Panc1 (cell line): Measurements from ENCODE around the gene SFTPB. TPM values are rescaled to one million over a fixed set of nuclear protein-coding genes. Genes with fewer than 3 reads are reported as not detected.

Source experiments
- ATAC-seq: fragments of 200-7000 bp; cut with Tn5 transposase; 2 replicates; pipeline ENCODE4 v1.9.1; 2020; ENCODE audit warnings: mild to moderate bottlenecking, moderate library complexity
- BruUV-seq: library from RNA; stranded (reverse); fragments of 400-500 nt; replicated peaks from 2 replicates; lab custom pipeline; 2021; lab: Mats Ljungman, UMichigan
- CTCF ChIA-PET: fragments of 300-600 bp; sonication (Branson Sonifier 250); formaldehyde crosslinking; loops from one replicate; lab custom pipeline; 2022; ENCODE audit warnings: antibody characterized with exemption; lab: Charles Lee
- POLR2A ChIA-PET: fragments of 300-600 bp; sonication (Branson Sonifier 250); formaldehyde crosslinking; loops from one replicate; lab custom pipeline; 2022; ENCODE audit warnings: antibody characterized with exemption; lab: Charles Lee
- DNase-seq: peaks from one replicate; pipeline ENCODE4 v3.0.0-alpha.2; 2010; ENCODE audit warnings: low read depth, low spot score
- H3K27ac ChIP-seq: 2 replicates; pipeline ENCODE4 v1.5.1; 2011; ENCODE audit warnings: mild to moderate bottlenecking, low read length, inconsistent platforms
- H3K27me3 ChIP-seq: fragments of 200-500 bp; sonication (Bioruptor generic); 2 replicates; pipeline ENCODE4 v1.6.0; 2014; ENCODE audit warnings: low read length, inconsistent platforms; ENCODE audit not compliant: control insufficient read depth, insufficient read depth
- H3K36me3 ChIP-seq: fragments of 200-500 bp; sonication (Bioruptor generic); 2 replicates; pipeline ENCODE4 v1.5.1; 2014; ENCODE audit warnings: inconsistent platforms, mild to moderate bottlenecking, low read length, moderate library complexity; ENCODE audit not compliant: control insufficient read depth, insufficient read depth
- H3K4me1 ChIP-seq: 2 replicates; pipeline ENCODE4 v1.5.1; 2011; ENCODE audit warnings: inconsistent platforms, mild to moderate bottlenecking, low read length, moderate library complexity; ENCODE audit not compliant: control insufficient read depth, insufficient read depth
- H3K4me3 ChIP-seq, 2 experiments: 2 replicates each; pipeline ENCODE4 v1.5.1; 2011 to 2012; ENCODE audit warnings: low read depth in 2 of 2, low read length in 2 of 2, mild to moderate bottlenecking in 2 of 2, inconsistent platforms in 1 of 2, moderate library complexity in 1 of 2
- H3K9me3 ChIP-seq: fragments of 200-500 bp; sonication (Bioruptor generic); 2 replicates; pipeline ENCODE4 v1.5.1; 2014; ENCODE audit warnings: low read depth, mild to moderate bottlenecking, inconsistent platforms, low read length, moderate library complexity; ENCODE audit not compliant: control insufficient read depth, insufficient read depth
- POLR2AphosphoS5 ChIP-seq: IDR thresholded peaks from 2 replicates; pipeline ENCODE4 v1.6.1; 2012; ENCODE audit warnings: mild to moderate bottlenecking, low read depth, low read length, moderate library complexity
- REST ChIP-seq, 2 experiments: IDR thresholded peaks; 2 replicates each; pipeline ENCODE4 v1.6.1; 2011 to 2012; ENCODE audit warnings: low read depth in 2 of 2, control low read depth in 1 of 2, low read length in 1 of 2, mild to moderate bottlenecking in 1 of 2, moderate library complexity in 1 of 2; ENCODE audit not compliant: insufficient read depth in 1 of 2
- SIN3A ChIP-seq: IDR thresholded peaks from 2 replicates; pipeline ENCODE4 v1.6.1; 2012; ENCODE audit warnings: low read depth, mild to moderate bottlenecking, low read length, moderate library complexity, borderline replicate concordance; ENCODE audit not compliant: insufficient read depth
- TCF7L2 ChIP-seq: IDR thresholded peaks from 2 replicates; pipeline ENCODE4 v1.6.1; 2011; ENCODE audit warnings: mild to moderate bottlenecking, low read depth, low read length, inconsistent platforms
- in situ Hi-C: cut with HindIII; loops from 2 replicates; pipeline ENCODE4 v1.10.0; 2016; ENCODE audit warnings: low sequenced_read_pairs, low pct_unique_long_range_greater_than_20kb
- intact Hi-C: fragments of 100-400 bp; cut with micrococcal nuclease; formaldehyde crosslinking; loops from one replicate; pipeline ENCODE4 v1.10.0; 2022; ENCODE audit not compliant: unreplicated experiment
- total RNA-seq: library from RNA; stranded (reverse); gene quantifications from one replicate; pipeline ENCODE4 v1.2.1, GENCODE V29; 2021; ENCODE audit not compliant: unreplicated experiment
- TF ChIP-seq, protein P1 (sequence below): fragments of 450-650 bp; IDR thresholded peaks from 2 replicates; pipeline ENCODE4 v1.5.1; 2017; ENCODE audit warnings: mild to moderate bottlenecking

Gene SFTPB
- total RNA-seq, 1 experiment from 2014 or later, result 5.6 TPM

DNA sequence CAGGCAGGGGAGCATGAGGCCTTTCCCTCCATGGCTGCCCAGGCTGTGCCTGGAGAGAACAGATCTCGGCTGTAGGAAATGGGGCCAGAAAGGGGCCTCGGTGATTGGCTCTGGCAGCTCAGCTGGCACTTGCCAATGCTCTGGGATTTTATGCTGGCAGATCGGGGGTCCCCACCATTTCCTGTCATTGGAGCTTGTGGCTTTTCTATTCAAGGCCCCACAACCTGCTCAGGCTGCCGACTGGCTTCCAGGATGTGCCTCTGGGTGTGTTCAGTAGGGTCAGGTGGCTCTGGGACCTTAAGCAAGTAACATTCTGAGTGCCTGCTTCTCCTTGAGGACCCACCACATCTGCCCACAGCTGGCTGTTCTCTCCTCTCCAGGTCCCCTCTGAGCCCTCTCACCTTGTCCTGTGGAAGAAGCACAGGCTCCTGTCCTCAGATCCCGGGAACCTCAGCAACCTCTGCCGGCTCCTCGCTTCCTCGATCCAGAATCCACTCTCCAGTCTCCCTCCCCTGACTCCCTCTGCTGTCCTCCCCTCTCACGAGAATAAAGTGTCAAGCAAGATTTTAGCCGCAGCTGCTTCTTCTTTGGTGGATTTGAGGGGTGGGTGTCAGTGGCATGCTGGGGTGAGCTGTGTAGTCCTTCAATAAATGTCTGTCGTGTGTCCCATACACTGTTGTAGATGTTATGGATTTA lies 30.3 kb upstream of the SFTPB start:
- Histone ChIP-seq H3K9me3 (no peaks in the 10 kb centered on the region), H3K36me3 (no peaks in the 10 kb centered on the region), H3K27me3 (no peaks in the 10 kb centered on the region), H3K4me3 (no peak overlapping the region), H3K4me1 (peaks cover 14% of the 10 kb centered on the region; the same call in 1 of the 2 replicates), H3K27ac (no peak overlapping the region)
- no TSS peak for BruUV-seq
- no peak for TF ChIP-seq SIN3A
- ChIA-PET CTCF (interaction anchor here (0.5 kb wide), 1 partner anchor 124 kb away, joined by 7 read pairs; no protein-coding TSS in a partner anchor), POLR2A (no interaction called here)
- intact Hi-C loops, result no loop called here
- in situ Hi-C loops, result no loop called here
- DNase-seq (no peak), ATAC-seq (no peak)

DNA sequence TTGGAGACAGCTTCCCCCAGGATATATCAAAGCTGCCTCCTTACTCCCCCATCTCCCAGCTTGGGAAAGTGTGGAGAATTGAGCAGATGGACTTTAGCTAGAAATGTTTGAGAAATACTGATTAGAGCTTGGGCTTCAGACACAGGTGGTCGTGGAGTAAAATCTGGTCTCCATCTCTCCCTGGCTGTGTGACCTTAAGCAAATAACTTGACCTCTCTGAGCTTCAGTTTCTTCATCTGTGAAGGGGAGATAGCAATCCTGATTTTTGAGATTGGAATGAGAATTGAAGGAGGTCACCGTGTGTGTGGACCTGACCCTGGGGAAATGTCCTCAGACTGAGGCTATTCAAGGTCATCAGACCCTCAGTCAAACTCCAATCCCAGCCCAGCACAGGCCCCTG lies 29.7 kb upstream of the SFTPB start:
- in situ Hi-C loops, result no loop called here
- ChIA-PET POLR2A (no interaction called here), CTCF (interaction anchor here (0.5 to 0.6 kb wide), 3 partner anchors 15 to 125 kb away, joined by 3 to 7 read pairs (median 5); no protein-coding TSS in a partner anchor)
- H3K27ac ChIP-seq, result no peak overlapping the region
- DNase-seq, result no peak
- no peaks in the 10 kb centered on the region for H3K9me3 ChIP-seq
- H3K4me1 ChIP-seq, result peaks cover 12% of the 10 kb centered on the region; the same call in 1 of the 2 replicates
- no peak for ATAC-seq
- H3K27me3 ChIP-seq, result no peaks in the 10 kb centered on the region
- H3K36me3 ChIP-seq, result no peaks in the 10 kb centered on the region
- intact Hi-C loops, result no loop called here
- no peak overlapping the region for H3K4me3 ChIP-seq
- TF ChIP-seq POLR2AphosphoS5, result no peak
- no peak for TF ChIP-seq TCF7L2
- no peak for TF ChIP-seq SIN3A
- TF ChIP-seq, protein P1, sequence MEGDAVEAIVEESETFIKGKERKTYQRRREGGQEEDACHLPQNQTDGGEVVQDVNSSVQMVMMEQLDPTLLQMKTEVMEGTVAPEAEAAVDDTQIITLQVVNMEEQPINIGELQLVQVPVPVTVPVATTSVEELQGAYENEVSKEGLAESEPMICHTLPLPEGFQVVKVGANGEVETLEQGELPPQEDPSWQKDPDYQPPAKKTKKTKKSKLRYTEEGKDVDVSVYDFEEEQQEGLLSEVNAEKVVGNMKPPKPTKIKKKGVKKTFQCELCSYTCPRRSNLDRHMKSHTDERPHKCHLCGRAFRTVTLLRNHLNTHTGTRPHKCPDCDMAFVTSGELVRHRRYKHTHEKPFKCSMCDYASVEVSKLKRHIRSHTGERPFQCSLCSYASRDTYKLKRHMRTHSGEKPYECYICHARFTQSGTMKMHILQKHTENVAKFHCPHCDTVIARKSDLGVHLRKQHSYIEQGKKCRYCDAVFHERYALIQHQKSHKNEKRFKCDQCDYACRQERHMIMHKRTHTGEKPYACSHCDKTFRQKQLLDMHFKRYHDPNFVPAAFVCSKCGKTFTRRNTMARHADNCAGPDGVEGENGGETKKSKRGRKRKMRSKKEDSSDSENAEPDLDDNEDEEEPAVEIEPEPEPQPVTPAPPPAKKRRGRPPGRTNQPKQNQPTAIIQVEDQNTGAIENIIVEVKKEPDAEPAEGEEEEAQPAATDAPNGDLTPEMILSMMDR, result no peak
- TF ChIP-seq REST (IDR thresholded peaks at IDR 0.05; ENCODE audit: insufficient read depth in 1 of 2, low read depth in 2 of 2, low read length in 1 of 2), result no peak
- no TSS peak for BruUV-seq

DNA sequence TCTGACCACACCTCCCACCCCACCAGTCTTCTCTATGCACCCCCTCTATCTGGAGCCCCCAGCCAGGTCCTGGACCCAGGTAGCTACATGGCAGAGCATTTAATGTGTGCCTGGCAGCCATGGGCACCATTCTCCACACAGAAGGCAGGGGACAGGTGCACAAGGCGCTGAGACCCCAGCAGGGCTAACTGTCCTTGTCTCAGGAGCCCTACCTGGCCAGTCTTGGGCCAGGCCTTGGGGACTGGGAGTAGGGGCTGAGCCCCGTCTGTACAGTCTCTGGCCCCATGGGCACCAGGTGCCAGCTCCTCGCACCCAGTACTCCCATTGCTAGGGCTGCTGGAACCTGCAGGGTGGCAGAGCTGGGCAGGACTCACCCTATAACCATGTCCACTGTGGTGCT lies 29.1 kb upstream of the SFTPB start:
- Histone ChIP-seq H3K36me3 (no peaks in the 10 kb centered on the region), H3K4me1 (peaks cover 6% of the 10 kb centered on the region; the same call in 1 of the 2 replicates), H3K4me3 (no peak overlapping the region), H3K27me3 (no peaks in the 10 kb centered on the region), H3K27ac (no peak overlapping the region), H3K9me3 (no peaks in the 10 kb centered on the region)
- no peak for ATAC-seq
- CTCF ChIA-PET, result interaction anchor here (0.6 to 1.4 kb wide), 3 partner anchors 10 to 118 kb away, joined by 3 to 5 read pairs (median 4); no protein-coding TSS in a partner anchor
- BruUV-seq, result no TSS peak
- DNase-seq, result no peak
- TF ChIP-seq SIN3A (no peak), TCF7L2 (no peak), POLR2AphosphoS5 (no peak), REST (IDR thresholded peaks at IDR 0.05; ENCODE audit: insufficient read depth in 1 of 2, low read depth in 2 of 2, low read length in 1 of 2) (no peak)
- TF ChIP-seq, protein P1, result no peak
- POLR2A ChIA-PET, result no interaction called here
- intact Hi-C loops, result no loop called here
- in situ Hi-C loops, result no loop called here
